Putamen (tissue), 1 donor: ENCODE data around the gene PTPRD.

Source experiments
- DNase-seq: peaks from one replicate; pipeline ENCODE4 v3.0.0-alpha.2; 2016; ENCODE audit warnings: low spot score

PTPRD gene

GRCh38 chr9:8684978-8685708, 1927.7 kb downstream of the PTPRD start:
- no peak for DNase-seq

DNA sequence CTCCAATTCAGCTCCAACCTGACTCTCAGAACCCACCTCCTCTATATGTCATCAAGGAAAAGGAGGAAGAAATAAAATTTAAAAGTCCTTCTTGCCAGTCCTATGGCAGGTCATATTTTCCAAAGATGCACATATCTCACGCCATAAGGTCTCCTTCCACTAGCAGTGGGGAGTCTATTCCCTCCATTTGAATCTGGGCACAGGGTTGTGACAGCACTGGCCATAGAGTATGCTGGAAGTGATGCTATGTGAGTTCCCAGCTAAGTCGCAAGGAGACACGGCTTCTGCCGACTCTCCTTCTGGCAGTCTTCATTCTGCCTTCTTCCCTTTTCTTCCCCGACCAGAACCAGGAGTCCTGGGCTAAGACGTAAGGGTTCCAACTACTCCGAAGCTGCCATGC, 1929.3 kb downstream of the PTPRD start:
- no peak for DNase-seq

GRCh38 chr9:8680658-8681057, 1932.1 kb downstream of the PTPRD start:
- no peak for DNase-seq

DNA sequence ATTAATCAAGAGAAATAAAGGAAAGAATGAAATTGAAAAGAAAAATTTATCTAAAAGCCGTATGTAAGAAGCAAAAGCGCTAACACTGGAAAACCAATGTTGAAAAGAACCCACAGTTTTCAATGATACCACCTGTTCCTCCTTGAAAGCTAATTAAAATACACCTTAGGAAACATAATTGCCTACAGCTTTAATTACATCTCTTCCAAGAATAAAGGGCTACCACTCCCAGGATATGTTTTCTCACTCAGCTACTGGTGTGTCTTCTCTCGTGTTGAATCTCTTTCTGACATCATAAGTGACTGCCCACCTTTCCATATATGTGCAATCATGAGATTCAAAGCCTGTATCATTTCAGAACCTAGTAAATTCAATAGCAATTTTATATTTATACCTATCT, 1932.6 kb downstream of the PTPRD start:
- DNase-seq = no peak

- DNase-seq = peak; percentile 57
Measured at GRCh38 chr9:8679371-8679822, 1933.4 kb downstream of the PTPRD start.

DNA sequence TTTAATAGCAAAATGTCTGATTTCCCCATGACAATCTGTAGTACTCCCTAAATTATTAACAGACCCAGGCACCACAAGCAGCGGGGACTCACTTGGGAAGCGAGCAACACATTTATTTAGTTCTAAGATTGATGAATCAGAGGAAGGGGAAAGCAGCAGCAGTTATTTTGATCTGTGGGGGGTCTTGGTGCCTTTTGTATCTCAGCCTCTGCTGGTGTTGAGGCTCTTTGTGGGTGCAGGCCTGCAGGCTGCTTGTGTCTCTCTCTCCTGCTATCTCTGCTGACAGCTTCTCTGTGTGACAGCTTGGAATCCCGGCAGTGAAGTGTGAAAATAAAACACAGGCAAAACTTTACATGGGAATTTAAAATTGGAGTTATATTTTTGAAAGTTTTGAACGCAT, 1935.1 kb downstream of the PTPRD start:
- DNase-seq = no peak

- DNase-seq = no peak
Measured at GRCh38 chr9:8674536-8674935, 1938.3 kb downstream of the PTPRD start.

DNA sequence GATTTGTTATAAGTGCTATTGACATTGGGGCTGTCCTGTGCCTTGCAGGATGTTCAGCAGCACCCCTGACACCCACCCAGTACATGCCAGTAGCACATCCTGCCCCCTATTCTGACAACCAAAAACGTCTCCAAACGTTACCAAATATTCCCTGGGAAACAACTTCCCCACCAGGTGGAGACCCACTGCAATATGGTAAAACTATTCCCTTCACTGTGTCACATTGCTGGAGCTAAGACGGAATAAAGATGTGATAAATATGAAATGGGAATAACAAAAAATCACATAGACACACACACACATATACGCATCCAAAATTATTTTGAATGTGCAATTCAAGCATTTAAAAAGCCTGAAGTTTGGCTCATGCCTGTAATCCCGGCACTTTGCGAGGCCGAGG, 1939.0 kb downstream of the PTPRD start:
- no peak for DNase-seq

GRCh38 chr9:8670751-8671150, 1942.1 kb downstream of the PTPRD start:
- DNase-seq = no peak

GRCh38 chr9:8668751-8669150, 1944.1 kb downstream of the PTPRD start:
- DNase-seq = no peak

DNA sequence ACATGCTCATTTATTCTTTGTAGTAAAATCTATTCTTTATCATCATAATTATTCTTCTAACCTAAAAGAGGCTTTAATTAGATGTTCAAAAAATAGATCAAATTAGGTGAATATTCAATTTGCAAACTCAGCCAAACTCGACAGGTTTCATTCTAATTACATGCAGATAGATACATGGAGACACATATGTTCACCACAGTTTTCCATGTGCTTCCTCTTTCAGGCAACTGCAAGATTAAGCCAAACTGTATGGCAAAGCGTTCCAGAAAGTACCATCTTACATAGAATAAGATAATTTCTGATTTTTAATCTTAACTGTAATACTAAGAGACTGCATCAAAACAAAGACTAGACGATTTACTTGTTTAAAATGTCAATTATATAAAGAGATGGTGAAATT, 1944.6 kb downstream of the PTPRD start:
- no peak for DNase-seq

- no peak for DNase-seq
Measured at GRCh38 chr9:8666060-8666459, 1946.7 kb downstream of the PTPRD start.

DNA sequence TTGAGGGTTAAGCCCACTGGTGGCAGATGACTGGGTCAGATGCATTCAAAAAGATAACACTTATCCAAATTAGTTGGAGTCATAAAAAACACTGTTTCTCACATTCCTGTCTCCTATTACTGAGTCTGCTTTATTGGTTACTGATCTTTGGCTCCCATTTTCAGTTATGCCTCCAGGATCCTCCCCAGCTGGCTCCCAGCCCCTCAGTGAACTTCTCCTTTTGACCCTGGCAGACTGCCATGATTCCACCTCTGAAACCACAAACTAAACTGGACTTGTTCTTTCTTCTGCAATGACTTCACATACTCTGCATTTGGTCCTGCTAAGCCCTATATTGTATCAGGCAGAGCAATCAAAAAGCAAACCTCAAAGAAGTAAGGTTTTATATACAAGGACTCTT, 1952.4 kb downstream of the PTPRD start:
- DNase-seq = no peak

DNA sequence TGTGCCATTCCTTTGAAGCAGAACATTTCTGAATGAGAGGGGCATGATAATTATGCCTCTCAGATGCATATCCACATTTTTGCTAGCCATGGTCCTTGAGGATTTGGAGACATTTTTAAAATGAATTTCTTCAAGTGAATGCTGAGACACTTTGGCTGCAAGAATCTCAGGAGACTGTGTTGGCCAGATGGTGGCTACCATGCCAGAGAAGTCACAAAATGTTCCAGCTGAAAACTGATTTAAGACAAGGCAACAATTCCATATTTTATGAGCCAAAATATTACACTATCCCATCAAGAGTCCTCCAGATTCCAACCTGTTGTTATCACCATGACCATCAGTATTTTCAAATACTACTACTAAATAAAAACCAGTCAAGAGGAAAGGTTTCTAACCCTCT, 1953.7 kb downstream of the PTPRD start:
- no peak for DNase-seq

GRCh38 chr9:8655071-8655470, 1957.7 kb downstream of the PTPRD start:
- DNase-seq = no peak

DNA sequence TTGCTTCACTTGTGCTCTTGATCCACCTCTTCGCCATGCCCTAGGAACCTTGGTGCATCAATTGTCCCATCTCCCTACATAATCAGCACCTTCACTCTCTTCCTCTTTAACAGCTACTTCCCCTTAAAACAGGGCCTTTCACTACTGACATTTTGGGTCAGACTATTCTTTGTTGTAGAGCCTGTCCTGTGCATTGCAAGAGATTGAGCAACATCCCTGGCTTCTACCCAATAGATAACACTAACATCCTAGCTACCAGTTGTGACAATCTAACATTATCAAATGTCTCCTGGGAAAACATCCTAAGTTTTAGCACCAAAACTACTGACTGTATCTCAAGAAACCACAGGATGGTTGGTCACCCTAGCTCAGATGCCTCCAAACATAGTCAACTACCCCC, 1958.9 kb downstream of the PTPRD start:
- no peak for DNase-seq

DNA sequence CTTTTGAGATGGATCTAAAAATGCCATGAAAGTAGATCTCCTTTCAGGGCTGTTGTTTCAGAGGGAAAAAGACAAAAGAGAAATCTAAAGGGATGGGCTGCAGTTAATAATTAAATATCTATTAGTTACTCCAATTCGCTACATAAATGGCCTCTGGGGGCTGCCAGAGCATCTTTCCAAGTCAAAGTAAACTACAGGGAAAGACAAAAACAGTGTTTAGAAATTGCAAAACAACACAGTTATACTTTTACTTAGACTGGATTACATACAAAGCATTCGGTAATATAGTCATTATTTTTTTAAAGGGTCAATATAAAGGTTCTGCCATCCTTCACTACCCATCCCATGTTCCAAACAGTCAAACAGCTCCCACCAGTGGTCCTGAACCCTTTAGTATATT, 1959.7 kb downstream of the PTPRD start:
- no peak for DNase-seq

DNA sequence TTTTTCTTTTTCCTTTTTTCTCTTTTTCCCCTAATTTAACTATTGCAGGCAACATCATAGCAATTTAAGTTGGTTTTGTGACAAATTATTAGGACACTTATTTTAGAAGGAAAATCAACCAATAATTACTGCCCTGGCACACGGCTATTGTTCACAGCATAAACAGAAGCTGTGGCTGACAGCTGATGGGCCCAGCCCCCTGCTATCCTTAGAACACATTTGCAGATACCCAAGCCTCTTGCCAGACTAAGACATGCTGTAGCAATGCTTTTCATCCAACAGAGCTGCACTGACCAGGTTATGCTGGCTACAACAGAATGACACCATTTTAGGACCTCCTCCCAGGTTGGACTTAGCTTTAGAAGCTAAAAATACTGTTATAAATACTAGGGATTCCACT, 1960.5 kb downstream of the PTPRD start:
- DNase-seq = no peak

GRCh38 chr9:8651846-8652215, 1961.0 kb downstream of the PTPRD start:
- no peak for DNase-seq

DNA sequence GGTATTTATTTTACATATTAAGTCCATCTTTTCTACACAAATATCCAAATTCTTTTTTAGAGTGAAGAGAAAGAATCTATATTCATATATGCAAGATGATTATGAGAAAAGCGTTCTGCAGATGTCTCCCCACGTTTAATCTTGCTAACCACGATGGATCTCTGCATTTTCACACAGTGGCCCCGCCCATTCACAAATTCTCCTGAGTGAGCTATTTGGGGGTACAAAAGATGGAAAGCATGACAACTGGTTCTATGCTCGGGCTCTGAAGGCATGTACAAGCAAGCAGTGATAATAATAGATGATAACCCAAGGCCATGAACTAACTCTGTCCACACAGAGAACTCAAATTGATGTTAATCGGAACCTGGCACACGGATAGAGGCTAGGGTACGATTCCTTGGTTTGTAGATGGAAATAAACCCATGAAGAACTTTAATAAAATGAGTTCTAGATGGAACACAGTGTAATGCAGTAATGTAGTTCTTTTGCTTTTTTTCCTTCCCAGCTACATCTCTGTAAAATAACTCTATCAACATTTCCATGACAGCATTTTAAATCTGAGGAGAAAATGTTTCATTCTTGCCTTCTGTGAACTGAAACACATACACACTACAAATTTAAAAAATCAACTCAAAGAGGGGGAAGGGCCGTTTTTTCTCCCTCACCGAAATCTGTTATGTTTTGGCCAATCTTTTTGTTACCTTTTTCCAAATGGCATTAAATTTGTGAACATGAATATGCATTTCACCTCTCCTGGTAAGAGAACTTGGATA, 1961.5 kb downstream of the PTPRD start:
- no peak for DNase-seq

DNA sequence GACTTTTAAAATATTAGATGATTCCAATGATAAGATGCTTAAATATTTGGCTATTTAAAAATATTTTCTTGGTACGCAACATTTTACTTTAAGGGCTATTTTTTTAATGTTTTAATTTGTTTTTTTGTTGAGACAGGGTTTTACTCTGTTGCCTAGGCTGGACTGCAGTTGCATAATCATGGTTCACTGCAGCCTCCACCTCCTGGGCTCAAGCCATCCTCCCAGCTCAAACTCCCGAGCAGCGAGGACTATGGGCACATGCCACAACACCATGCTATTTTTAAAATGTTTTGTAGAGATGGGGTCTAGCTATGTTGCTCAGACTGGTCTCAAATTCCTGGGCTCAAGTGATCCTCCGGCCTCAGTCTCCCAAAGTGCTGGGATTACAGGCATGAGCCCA, 1963.0 kb downstream of the PTPRD start:
- no peak for DNase-seq

DNA sequence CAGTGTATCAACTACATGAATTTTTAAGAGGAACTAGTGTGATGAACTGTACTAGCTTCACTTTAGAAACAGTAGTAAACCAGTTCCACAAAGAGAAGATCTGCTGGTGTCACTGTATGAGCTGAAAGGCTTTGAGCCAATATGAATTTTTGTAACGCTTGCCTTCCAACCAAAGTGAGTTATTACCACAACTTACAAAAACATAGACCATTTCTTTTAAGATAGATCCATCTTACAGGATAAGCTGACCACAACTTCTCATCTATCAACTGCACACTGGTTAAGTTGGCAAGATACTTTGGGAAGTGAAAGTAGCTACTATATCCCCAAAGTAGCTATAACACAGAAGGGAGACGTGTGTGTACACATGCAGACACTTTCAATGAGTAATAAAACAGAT, 1963.6 kb downstream of the PTPRD start:
- no peak for DNase-seq

GRCh38 chr9:8648271-8648845, 1964.4 kb downstream of the PTPRD start:
- DNase-seq = no peak
